Measurements from ENCODE around the gene GNAS.

DNA sequence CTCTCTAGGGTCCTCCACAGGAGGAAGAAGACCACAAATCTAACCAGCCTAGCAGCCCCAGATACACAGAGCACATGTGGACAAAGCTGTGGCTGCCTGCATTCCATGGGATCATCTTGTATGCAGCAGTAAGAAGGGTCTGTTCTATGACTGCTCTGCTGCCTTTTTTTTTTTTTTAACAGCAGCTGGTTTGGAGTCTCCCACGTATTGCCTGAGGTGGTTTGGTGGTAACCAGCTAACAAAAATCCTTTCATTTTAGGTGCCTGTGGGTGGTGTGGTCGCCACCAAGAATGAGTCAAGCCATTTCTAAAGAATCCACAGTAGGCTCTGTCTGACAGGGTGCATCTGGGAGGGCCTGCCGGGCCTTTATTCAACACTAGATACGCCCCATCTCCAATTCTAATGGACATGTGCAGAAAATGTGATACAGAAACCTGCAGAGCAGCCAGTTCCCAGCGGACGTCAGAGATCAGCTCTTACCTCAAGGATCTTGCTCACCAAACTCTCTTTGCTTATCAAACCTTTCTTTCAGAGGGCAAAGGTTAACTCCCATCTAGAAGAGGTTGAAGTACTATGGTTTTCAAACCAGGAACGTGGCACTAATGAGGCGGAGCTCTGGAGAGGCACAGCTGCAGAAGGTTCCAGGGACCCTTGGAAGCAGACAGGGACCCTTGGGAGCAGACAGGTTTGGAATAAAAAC lies 33.8 kb upstream of the GNAS start:
- TF ChIP-seq, protein P1, sequence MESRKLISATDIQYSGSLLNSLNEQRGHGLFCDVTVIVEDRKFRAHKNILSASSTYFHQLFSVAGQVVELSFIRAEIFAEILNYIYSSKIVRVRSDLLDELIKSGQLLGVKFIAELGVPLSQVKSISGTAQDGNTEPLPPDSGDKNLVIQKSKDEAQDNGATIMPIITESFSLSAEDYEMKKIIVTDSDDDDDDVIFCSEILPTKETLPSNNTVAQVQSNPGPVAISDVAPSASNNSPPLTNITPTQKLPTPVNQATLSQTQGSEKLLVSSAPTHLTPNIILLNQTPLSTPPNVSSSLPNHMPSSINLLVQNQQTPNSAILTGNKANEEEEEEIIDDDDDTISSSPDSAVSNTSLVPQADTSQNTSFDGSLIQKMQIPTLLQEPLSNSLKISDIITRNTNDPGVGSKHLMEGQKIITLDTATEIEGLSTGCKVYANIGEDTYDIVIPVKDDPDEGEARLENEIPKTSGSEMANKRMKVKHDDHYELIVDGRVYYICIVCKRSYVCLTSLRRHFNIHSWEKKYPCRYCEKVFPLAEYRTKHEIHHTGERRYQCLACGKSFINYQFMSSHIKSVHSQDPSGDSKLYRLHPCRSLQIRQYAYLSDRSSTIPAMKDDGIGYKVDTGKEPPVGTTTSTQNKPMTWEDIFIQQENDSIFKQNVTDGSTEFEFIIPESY (IDR thresholded peaks at IDR 0.05) = no peak
- TF ChIP-seq YY1 (IDR thresholded peaks at IDR 0.05) (no peak), JUND (IDR thresholded peaks at IDR 0.05) (no peak), GABPA (IDR thresholded peaks at IDR 0.05 in 1 of 2, conservative IDR thresholded peaks at IDR 0.05 in 1 of 2) (no peak), FOXA2 (IDR thresholded peaks at IDR 0.05) (no peak)
- TF ChIP-seq, protein P2, sequence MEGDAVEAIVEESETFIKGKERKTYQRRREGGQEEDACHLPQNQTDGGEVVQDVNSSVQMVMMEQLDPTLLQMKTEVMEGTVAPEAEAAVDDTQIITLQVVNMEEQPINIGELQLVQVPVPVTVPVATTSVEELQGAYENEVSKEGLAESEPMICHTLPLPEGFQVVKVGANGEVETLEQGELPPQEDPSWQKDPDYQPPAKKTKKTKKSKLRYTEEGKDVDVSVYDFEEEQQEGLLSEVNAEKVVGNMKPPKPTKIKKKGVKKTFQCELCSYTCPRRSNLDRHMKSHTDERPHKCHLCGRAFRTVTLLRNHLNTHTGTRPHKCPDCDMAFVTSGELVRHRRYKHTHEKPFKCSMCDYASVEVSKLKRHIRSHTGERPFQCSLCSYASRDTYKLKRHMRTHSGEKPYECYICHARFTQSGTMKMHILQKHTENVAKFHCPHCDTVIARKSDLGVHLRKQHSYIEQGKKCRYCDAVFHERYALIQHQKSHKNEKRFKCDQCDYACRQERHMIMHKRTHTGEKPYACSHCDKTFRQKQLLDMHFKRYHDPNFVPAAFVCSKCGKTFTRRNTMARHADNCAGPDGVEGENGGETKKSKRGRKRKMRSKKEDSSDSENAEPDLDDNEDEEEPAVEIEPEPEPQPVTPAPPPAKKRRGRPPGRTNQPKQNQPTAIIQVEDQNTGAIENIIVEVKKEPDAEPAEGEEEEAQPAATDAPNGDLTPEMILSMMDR (IDR thresholded peaks at IDR 0.05; ENCODE audit: low read depth, low read length, missing input control) = no peak
- TF ChIP-seq, protein P3, sequence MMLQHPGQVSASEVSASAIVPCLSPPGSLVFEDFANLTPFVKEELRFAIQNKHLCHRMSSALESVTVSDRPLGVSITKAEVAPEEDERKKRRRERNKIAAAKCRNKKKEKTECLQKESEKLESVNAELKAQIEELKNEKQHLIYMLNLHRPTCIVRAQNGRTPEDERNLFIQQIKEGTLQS (IDR thresholded peaks at IDR 0.05) = no peak

All from liver (tissue), 3 donors.